ENCODE data around the gene HSPA6.
"Not testable (repeated sequence)": the region's sequence is repeated elsewhere in the genome, so short reads cannot be mapped to it uniquely, and the experiment has no call there.

DNA sequence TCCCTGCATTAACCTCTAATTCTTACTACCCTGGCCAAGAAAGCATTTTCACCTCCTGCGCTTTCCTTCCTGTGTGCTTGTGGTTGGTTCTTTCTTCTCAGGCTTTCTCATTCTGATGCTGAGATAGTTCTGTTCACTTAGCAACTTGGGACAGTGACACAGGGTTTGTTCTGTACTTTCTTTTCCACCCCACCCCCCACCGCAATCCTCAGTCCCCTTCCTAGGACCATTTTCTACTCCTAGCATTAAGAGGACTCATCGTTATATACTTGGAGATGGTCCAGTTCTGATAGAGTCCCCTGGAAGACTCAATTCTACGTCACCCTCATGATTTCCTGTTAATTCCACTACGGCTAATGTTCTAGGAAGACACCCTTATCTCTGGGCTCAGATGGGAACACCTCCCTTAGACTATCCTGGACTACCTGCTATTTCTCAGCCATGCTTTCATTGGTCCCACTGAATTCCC lies 17.8 kb downstream of the HSPA6 start:
- not testable (repeated sequence) for TF ChIP-seq ZNF114 (tag by site-specific recombination; IDR thresholded peaks at IDR 0.05)
- TF ChIP-seq, protein P1, sequence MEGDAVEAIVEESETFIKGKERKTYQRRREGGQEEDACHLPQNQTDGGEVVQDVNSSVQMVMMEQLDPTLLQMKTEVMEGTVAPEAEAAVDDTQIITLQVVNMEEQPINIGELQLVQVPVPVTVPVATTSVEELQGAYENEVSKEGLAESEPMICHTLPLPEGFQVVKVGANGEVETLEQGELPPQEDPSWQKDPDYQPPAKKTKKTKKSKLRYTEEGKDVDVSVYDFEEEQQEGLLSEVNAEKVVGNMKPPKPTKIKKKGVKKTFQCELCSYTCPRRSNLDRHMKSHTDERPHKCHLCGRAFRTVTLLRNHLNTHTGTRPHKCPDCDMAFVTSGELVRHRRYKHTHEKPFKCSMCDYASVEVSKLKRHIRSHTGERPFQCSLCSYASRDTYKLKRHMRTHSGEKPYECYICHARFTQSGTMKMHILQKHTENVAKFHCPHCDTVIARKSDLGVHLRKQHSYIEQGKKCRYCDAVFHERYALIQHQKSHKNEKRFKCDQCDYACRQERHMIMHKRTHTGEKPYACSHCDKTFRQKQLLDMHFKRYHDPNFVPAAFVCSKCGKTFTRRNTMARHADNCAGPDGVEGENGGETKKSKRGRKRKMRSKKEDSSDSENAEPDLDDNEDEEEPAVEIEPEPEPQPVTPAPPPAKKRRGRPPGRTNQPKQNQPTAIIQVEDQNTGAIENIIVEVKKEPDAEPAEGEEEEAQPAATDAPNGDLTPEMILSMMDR (tag by site-specific recombination; IDR thresholded peaks at IDR 0.05) = not testable (repeated sequence)
